CD4-positive, alpha-beta T cell (primary cell): ENCODE measurements around the gene ATN1. TPM values are rescaled to one million over a fixed set of nuclear protein-coding genes. Genes with fewer than 3 reads are reported as not detected.
A peak's percentile ranks its signal among the peaks of the same experiment; 100 is the strongest.

Source experiments
- ATAC-seq: fragments of 200-7000 bp; cut with Tn5 transposase; one replicate; pipeline ENCODE4 v1.10.0; 2022; ENCODE audit warnings: mild to moderate bottlenecking; ENCODE audit not compliant: poor library complexity
- CTCF ChIA-PET: fragments of 350-600 bp; sonication (Branson Sonifier 250); formaldehyde crosslinking; loops from one replicate; lab custom pipeline; 2021; ENCODE audit warnings: antibody characterized with exemption, inconsistent platforms; lab: Charles Lee
- POLR2A ChIA-PET: fragments of 350-600 bp; sonication (Branson Sonifier 250); formaldehyde crosslinking; loops from one replicate; lab custom pipeline; 2021; ENCODE audit warnings: antibody characterized with exemption, inconsistent platforms; lab: Charles Lee
- DNase-seq, 14 experiments: peaks; one replicate each; pipeline ENCODE4 v3.0.0-alpha.2; 2013 to 2020; ENCODE audit warnings: mixed read lengths in 2 of 14
- H3K27ac ChIP-seq, 2 donors: one replicate each; pipeline versions ENCODE4 v1.5.1 to v1.7.0; 2013; ENCODE audit warnings: low read length in 2 of 2, low read depth in 1 of 2, mild to moderate bottlenecking in 1 of 2
- H3K27me3 ChIP-seq, 2 experiments: 1 replicate in 1 of 2; 2 replicates in 1 of 2; pipeline versions ENCODE4 v1.6.1 to v1.7.0; 2013; ENCODE audit warnings: low read length in 2 of 2, control low read depth in 1 of 2, mild to moderate bottlenecking in 1 of 2, moderate library complexity in 1 of 2; ENCODE audit not compliant: insufficient read depth in 2 of 2, control insufficient read depth in 1 of 2
- H3K36me3 ChIP-seq: one replicate; pipeline ENCODE4 v1.6.1; 2013; ENCODE audit warnings: low read length, control low read depth; ENCODE audit not compliant: insufficient read depth
- H3K4me1 ChIP-seq: one replicate; pipeline ENCODE4 v1.6.1; 2013; ENCODE audit warnings: low read length, control low read depth; ENCODE audit not compliant: insufficient read depth
- H3K4me3 ChIP-seq: one replicate; pipeline ENCODE4 v1.5.1; 2013; ENCODE audit warnings: mild to moderate bottlenecking, low read length, moderate library complexity
- H3K9me3 ChIP-seq, 2 experiments: 1 replicate in 1 of 2; 2 replicates in 1 of 2; pipeline versions ENCODE4 v1.6.1 to v1.7.0; 2013; ENCODE audit warnings: low read length in 2 of 2, mild to moderate bottlenecking in 2 of 2, control low read depth in 1 of 2, moderate library complexity in 1 of 2; ENCODE audit not compliant: control insufficient read depth in 1 of 2, insufficient read depth in 1 of 2
- H3K27ac Mint-ChIP-seq: one replicate; pipeline ENCODE4 v1.8.0; 2020; ENCODE audit warnings: mixed read lengths
- H3K27me3 Mint-ChIP-seq: one replicate; pipeline ENCODE4 v1.8.0; 2021; ENCODE audit warnings: mixed read lengths
- H3K36me3 Mint-ChIP-seq: one replicate; pipeline ENCODE4 v1.8.0; 2021; ENCODE audit warnings: low read depth, mixed read lengths
- H3K4me1 Mint-ChIP-seq: one replicate; pipeline ENCODE4 v1.8.0; 2021; ENCODE audit warnings: low read depth, mixed read lengths
- H3K4me3 Mint-ChIP-seq: one replicate; pipeline ENCODE4 v1.8.0; 2020; ENCODE audit warnings: mild to moderate bottlenecking, mixed read lengths
- H3K9me3 Mint-ChIP-seq: one replicate; pipeline ENCODE4 v1.8.0; 2020; ENCODE audit warnings: mixed read lengths
- CTCF ChIP-seq: fragments of 200-600 bp; IDR thresholded peaks from one replicate; pipeline ENCODE4 v1.8.0; 2022; ENCODE audit warnings: antibody characterized with exemption, mild to moderate bottlenecking
- intact Hi-C, 2 experiments: fragments of 100-400 bp; cut with DNase I in 1 of 2; cut with micrococcal nuclease in 1 of 2; formaldehyde crosslinking; loops; one replicate each; pipeline versions ENCODE4 v1.15.1 to v1.9.0; 2023 to 2025; cut with DNase I, micrococcal nuclease
- total RNA-seq, 174 experiments: library from RNA in 2 of 174; stranded (reverse) in 2 of 174; gene quantifications; one replicate each; pipeline ENCODE4 v1.2.3 and lab custom pipeline; 2021 to 2026

Gene ATN1
- total RNA-seq, 2 experiments from 2014 or later, result 28.7 to 29.6 TPM

- Histone ChIP-seq H3K4me3 (peak overlapping the region; percentile 98), H3K27me3 (no peaks in the 10 kb centered on the region), H3K27ac (peak overlapping the region; percentile 80 to 96), H3K36me3 (peaks cover 59% of the 10 kb centered on the region), H3K9me3 (no peaks in the 10 kb centered on the region), H3K4me1 (peaks cover 94% of the 10 kb centered on the region)
- Mint-ChIP-seq H3K4me3 (peak overlapping the region; percentile 100), H3K36me3 (peaks cover 76% of the 10 kb centered on the region), H3K27ac (peak overlapping the region; percentile 97), H3K27me3 (no peaks in the 10 kb centered on the region), H3K4me1 (peaks cover 89% of the 10 kb centered on the region), H3K9me3 (no peaks in the 10 kb centered on the region)
- intact Hi-C loops, result loop anchor here in 1 of 2 experiments (1.0 to 5.0 kb wide), 2 partner anchors 8 to 101 kb away; partner anchors contain the start of genes CDCA3 and USP5
- DNase-seq (peak in 13 of 14 experiments; percentile 50 to 90 (median 69)), ATAC-seq (peak; percentile 45)
- POLR2A ChIA-PET, result interaction anchor here (1.2 to 16.4 kb wide), 5 partner anchors 5 to 16 kb away, joined by 5 to 963 read pairs (median 27); partner anchors contain the start of genes C12orf57, PTPN6 and RNU7-1
- TF ChIP-seq CTCF, result no peak
- CTCF ChIA-PET, result interaction anchor here (1.4 to 13.3 kb wide), 3 partner anchors 6 to 63 kb away, joined by 3 to 324 read pairs (median 4); partner anchors contain the start of genes C12orf57, PTPN6 and RNU7-1
Observed at GRCh38 chr12:6953442-6954315, 25.9 kb downstream of the ATN1 start.

- peak overlapping the region; percentile 98 for H3K4me3 ChIP-seq
- Mint-ChIP-seq H3K4me3 (peak overlapping the region; percentile 100), H3K9me3 (no peaks in the 10 kb centered on the region), H3K36me3 (peaks cover 84% of the 10 kb centered on the region), H3K27me3 (no peaks in the 10 kb centered on the region), H3K27ac (peak overlapping the region; percentile 97), H3K4me1 (peaks cover 88% of the 10 kb centered on the region)
- H3K4me1 ChIP-seq, result peaks cover 94% of the 10 kb centered on the region
- ChIA-PET CTCF (interaction anchor here (1.4 to 13.3 kb wide), 3 partner anchors 7 to 64 kb away, joined by 3 to 324 read pairs (median 4); partner anchors contain the start of genes C12orf57, PTPN6 and RNU7-1), POLR2A (interaction anchor here (1.2 to 16.4 kb wide), 3 partner anchors 7 to 10 kb away, joined by 5 to 963 read pairs (median 8); partner anchors contain the start of genes C12orf57, PTPN6 and RNU7-1)
- peak overlapping the region; percentile 80 to 96 for H3K27ac ChIP-seq
- DNase-seq, result peak in 1 of 14 experiments; percentile 46
- TF ChIP-seq CTCF, result no peak
- intact Hi-C loops, result loop anchor here in 1 of 2 experiments (5.0 kb wide), 1 partner anchor 102 kb away; the partner anchor contains the start of genes CDCA3 and USP5
- no peaks in the 10 kb centered on the region for H3K9me3 ChIP-seq
- H3K27me3 ChIP-seq, result no peaks in the 10 kb centered on the region
- peaks cover 62% of the 10 kb centered on the region for H3K36me3 ChIP-seq
- ATAC-seq, result no peak
Observed at GRCh38 chr12:6954316-6955107, 26.8 kb downstream of the ATN1 start.
